Liver (tissue), 9 donors: ENCODE results near the gene CHPT1. TPM values are rescaled to one million over a fixed set of nuclear protein-coding genes. Genes with fewer than 3 reads are reported as not detected.

Experiments
- DNase-seq: peaks from one replicate; pipeline ENCODE4 v3.0.0-alpha.2; 2017; ENCODE audit warnings: low spot score
- H3K27ac ChIP-seq, 2 donors: one replicate each; pipeline ENCODE4 v1.7.0; 2013; ENCODE audit warnings: inconsistent platforms in 2 of 2, low read length in 2 of 2, control low read depth in 1 of 2, low read depth in 1 of 2, mild to moderate bottlenecking in 1 of 2
- H3K27me3 ChIP-seq, 4 donors: one replicate each; pipeline versions ENCODE4 v1.6.1 to v1.7.0; 2013; ENCODE audit warnings: low read length in 3 of 4, inconsistent platforms in 1 of 4, mild to moderate bottlenecking in 1 of 4, moderate library complexity in 1 of 4; ENCODE audit not compliant: control insufficient read depth in 4 of 4, insufficient read depth in 4 of 4
- H3K36me3 ChIP-seq, 4 donors: one replicate each; pipeline versions ENCODE4 v1.6.1 to v1.7.0; 2013; ENCODE audit warnings: low read length in 3 of 4, mild to moderate bottlenecking in 3 of 4, low read depth in 1 of 4, moderate library complexity in 1 of 4; ENCODE audit not compliant: control insufficient read depth in 4 of 4, insufficient read depth in 3 of 4
- H3K4me1 ChIP-seq, 4 donors: one replicate each; pipeline versions ENCODE4 v1.6.1 to v1.7.0; 2013; ENCODE audit warnings: low read length in 3 of 4, mild to moderate bottlenecking in 3 of 4, moderate library complexity in 1 of 4; ENCODE audit not compliant: control insufficient read depth in 4 of 4, insufficient read depth in 4 of 4
- H3K4me3 ChIP-seq, 3 donors: one replicate each; pipeline versions ENCODE4 v1.6.1 to v1.7.0; 2013; ENCODE audit warnings: low read length in 3 of 3, control low read depth in 1 of 3, low read depth in 1 of 3, mild to moderate bottlenecking in 1 of 3
- H3K9ac ChIP-seq, 2 donors: one replicate each; pipeline ENCODE4 v1.7.0; 2013; ENCODE audit warnings: low read length in 2 of 2, mild to moderate bottlenecking in 2 of 2, moderate library complexity in 2 of 2, control low read depth in 1 of 2, low read depth in 1 of 2
- H3K9me3 ChIP-seq, 4 donors: one replicate each; pipeline versions ENCODE4 v1.6.1 to v1.7.0; 2013; ENCODE audit warnings: low read length in 3 of 4; ENCODE audit not compliant: control insufficient read depth in 4 of 4
- ATF3 ChIP-seq: IDR thresholded peaks from 2 replicates; pipeline ENCODE4 v1.6.1; 2016; ENCODE audit warnings: antibody characterized with exemption
- CTCF ChIP-seq: fragments of 150-350 bp; IDR thresholded peaks from 2 replicates; pipeline ENCODE4 v1.5.1; 2017; ENCODE audit warnings: improper control_type of control experiment, low read depth, low read length; ENCODE audit not compliant: missing input control
- EGR1 ChIP-seq, 2 donors: IDR thresholded peaks; 2 replicates each; pipeline ENCODE4 v1.6.1; 2016 to 2018; ENCODE audit warnings: antibody characterized with exemption in 2 of 2, low read depth in 2 of 2
- FOXA1 ChIP-seq: IDR thresholded peaks from 2 replicates; pipeline ENCODE4 v1.6.1; 2016; ENCODE audit warnings: antibody characterized with exemption
- FOXA2 ChIP-seq: IDR thresholded peaks from 2 replicates; pipeline ENCODE4 v1.6.1; 2016; ENCODE audit warnings: antibody characterized with exemption
- GABPA ChIP-seq, 2 donors: IDR thresholded peaks in 1 of 2; conservative IDR thresholded peaks in 1 of 2; 2 replicates each; pipeline ENCODE4 v1.6.1; 2016; ENCODE audit warnings: antibody characterized with exemption in 2 of 2, mild to moderate bottlenecking in 1 of 2, moderate library complexity in 1 of 2
- HNF4A ChIP-seq, 2 donors: conservative IDR thresholded peaks; 2 replicates each; pipeline ENCODE4 v1.6.1; 2016; ENCODE audit warnings: antibody characterized with exemption in 2 of 2, mild to moderate bottlenecking in 2 of 2
- HNF4G ChIP-seq: IDR thresholded peaks from 2 replicates; pipeline ENCODE4 v1.6.1; 2016; ENCODE audit warnings: antibody characterized with exemption
- JUND ChIP-seq, 2 donors: IDR thresholded peaks; 2 replicates each; pipeline ENCODE4 v1.6.1; 2016; ENCODE audit warnings: antibody characterized with exemption in 2 of 2
- MAX ChIP-seq: IDR thresholded peaks from 2 replicates; pipeline ENCODE4 v1.6.1; 2016; ENCODE audit warnings: antibody characterized with exemption
- NR2F2 ChIP-seq: IDR thresholded peaks from 2 replicates; pipeline ENCODE4 v1.6.1; 2016; ENCODE audit warnings: antibody characterized with exemption
- RAD21 ChIP-seq, 2 donors: IDR thresholded peaks; 2 replicates each; pipeline ENCODE4 v1.6.1; 2016; ENCODE audit warnings: antibody characterized with exemption in 2 of 2, mild to moderate bottlenecking in 2 of 2
- REST ChIP-seq: IDR thresholded peaks from 2 replicates; pipeline ENCODE4 v1.6.1; 2016; ENCODE audit warnings: antibody characterized with exemption, mild to moderate bottlenecking
- RXRA ChIP-seq, 2 donors: IDR thresholded peaks; 2 replicates each; pipeline ENCODE4 v1.6.1; 2017 to 2018; ENCODE audit warnings: antibody characterized with exemption in 2 of 2, mild to moderate bottlenecking in 1 of 2
- SP1 ChIP-seq: IDR thresholded peaks from 2 replicates; pipeline ENCODE4 v1.6.1; 2018; ENCODE audit warnings: antibody characterized with exemption, mild to moderate bottlenecking
- TAF1 ChIP-seq: conservative IDR thresholded peaks from 2 replicates; pipeline ENCODE4 v1.6.1; 2016; ENCODE audit warnings: antibody characterized with exemption, mild to moderate bottlenecking
- YY1 ChIP-seq: IDR thresholded peaks from 2 replicates; pipeline ENCODE4 v1.6.1; 2016; ENCODE audit warnings: antibody characterized with exemption, mild to moderate bottlenecking
- ZBTB33 ChIP-seq: IDR thresholded peaks from 2 replicates; pipeline ENCODE4 v1.6.1; 2016; ENCODE audit warnings: antibody characterized with exemption
- WGBS: extraction: QIAGEN DNeasy Blood & Tissue Kit; methylation state at CpG from one replicate; pipeline ENCODE4 v1.1.7; 2013; 5-methylcytosine and 5-hydroxymethylcytosine counted together
- polyA plus RNA-seq, 2 donors: library from polyadenylated mRNA; stranded (reverse) in 1 of 2; unstranded in 1 of 2; fragments of 200-250 nt in 1 of 2; fragments of >200 nt in 1 of 2; fragmentation: Nextera tagmentation in 1 of 2; extraction: Ambion mirVana in 1 of 2; gene quantifications; one replicate each; pipeline versions ENCODE4 v1.2.1 to v1.2.3, GENCODE V29; 2013 to 2015
- total RNA-seq, 2 donors: library from RNA; depleted of rRNA; stranded (reverse); fragments of >200 nt; gene quantifications; one replicate each; pipeline ENCODE4 v1.2.3, GENCODE V29; 2014
- donor health status: healthy.
- donor health status: healthy.
- donor health status: healthy.
- donor health status: healthy.
- donor health status: healthy.

Gene CHPT1
- total and polyA plus RNA-seq, 4 donors = 51.5 to 96.6 (median 61.7) TPM

GRCh38 chr12:101653503-101653902, 43.9 kb upstream of the CHPT1 start:
- Histone ChIP-seq H3K36me3 (no peaks in the 10 kb centered on the region), H3K27ac (no peak overlapping the region), H3K4me3 (no peak overlapping the region), H3K9ac (no peak overlapping the region), H3K27me3 (no peaks in the 10 kb centered on the region), H3K4me1 (no peaks in the 10 kb centered on the region), H3K9me3 (no peaks in the 10 kb centered on the region)
- WGBS = 48% methylated on average over 3 of the region's 3 CpGs
- DNase-seq = no peak
- TF ChIP-seq RAD21 (IDR thresholded peaks at IDR 0.05) (no peak), EGR1 (IDR thresholded peaks at IDR 0.05; ENCODE audit: low read depth in 2 of 2) (no peak), CTCF (no peak), ATF3 (no peak), RXRA (IDR thresholded peaks at IDR 0.05) (no peak), HNF4G (no peak), GABPA (IDR thresholded peaks at IDR 0.05 in 1 of 2, conservative IDR thresholded peaks at IDR 0.05 in 1 of 2) (no peak), TAF1 (no peak), JUND (IDR thresholded peaks at IDR 0.05) (no peak), YY1 (no peak), MAX (no peak), SP1 (no peak), FOXA2 (no peak), NR2F2 (no peak), REST (no peak), HNF4A (conservative IDR thresholded peaks at IDR 0.05) (no peak), FOXA1 (no peak)

- Histone ChIP-seq H3K27ac (no peak overlapping the region), H3K9me3 (no peaks in the 10 kb centered on the region), H3K4me3 (no peak overlapping the region), H3K36me3 (no peaks in the 10 kb centered on the region), H3K9ac (no peak overlapping the region), H3K4me1 (no peaks in the 10 kb centered on the region), H3K27me3 (no peaks in the 10 kb centered on the region)
- no peak for DNase-seq
- TF ChIP-seq YY1 = no peak
- TF ChIP-seq EGR1 (IDR thresholded peaks at IDR 0.05; ENCODE audit: low read depth in 2 of 2) = no peak
- TF ChIP-seq RAD21 (IDR thresholded peaks at IDR 0.05) = no peak
- no peak for TF ChIP-seq NR2F2
- TF ChIP-seq ATF3 = no peak
- no peak for TF ChIP-seq CTCF
- TF ChIP-seq GABPA (IDR thresholded peaks at IDR 0.05 in 1 of 2, conservative IDR thresholded peaks at IDR 0.05 in 1 of 2) = no peak
- no peak for TF ChIP-seq HNF4G
- TF ChIP-seq ZBTB33 = no peak
- WGBS = 84% methylated on average over 1 of the region's 1 CpG
These were observed 43.0 kb upstream of the CHPT1 start for GRCh38 chr12:101654442-101654841.
